HG03060 (cell line): ENCODE measurements around the gene WDR27.
"Not testable (repeated sequence)": the region's sequence is repeated elsewhere in the genome, so short reads cannot be mapped to it uniquely, and the experiment has no call there.

Experiments
- ATAC-seq: cut with Tn5 transposase; IDR thresholded peaks from one replicate; pipeline ENCODE4 v1.9.1; 2021; ENCODE audit warnings: low read depth, moderate number of reproducible peaks; ENCODE audit not compliant: unreplicated experiment

The WDR27 gene

DNA sequence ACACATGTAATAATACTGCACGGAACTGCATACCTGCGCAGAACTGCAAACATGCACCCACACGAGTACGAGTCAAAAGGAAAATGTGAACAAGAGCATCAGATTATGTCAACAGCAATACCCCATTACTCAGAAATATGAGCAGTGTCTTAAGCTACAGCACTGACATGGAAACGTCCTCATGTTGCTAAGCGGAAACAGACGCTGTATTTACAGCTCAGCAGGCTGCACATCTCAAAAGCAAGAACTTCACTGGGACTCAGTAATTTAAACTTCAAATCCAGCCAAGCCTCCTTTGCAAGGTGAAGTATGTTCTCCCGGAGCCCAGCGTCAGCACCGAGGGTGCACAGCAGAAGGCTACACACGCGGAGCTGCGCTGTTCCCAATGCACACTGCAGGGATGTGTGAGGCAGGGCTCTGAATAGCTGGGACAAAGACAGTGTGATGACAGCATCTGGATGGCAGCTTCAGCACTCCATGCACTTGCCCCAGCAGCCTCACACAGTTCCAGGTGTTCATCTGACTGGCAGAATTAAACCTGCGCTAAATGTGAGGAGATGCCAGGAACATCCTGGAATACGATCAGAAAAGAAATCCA is 202.8 kb downstream of the WDR27 start:
- ATAC-seq, result no peak

DNA sequence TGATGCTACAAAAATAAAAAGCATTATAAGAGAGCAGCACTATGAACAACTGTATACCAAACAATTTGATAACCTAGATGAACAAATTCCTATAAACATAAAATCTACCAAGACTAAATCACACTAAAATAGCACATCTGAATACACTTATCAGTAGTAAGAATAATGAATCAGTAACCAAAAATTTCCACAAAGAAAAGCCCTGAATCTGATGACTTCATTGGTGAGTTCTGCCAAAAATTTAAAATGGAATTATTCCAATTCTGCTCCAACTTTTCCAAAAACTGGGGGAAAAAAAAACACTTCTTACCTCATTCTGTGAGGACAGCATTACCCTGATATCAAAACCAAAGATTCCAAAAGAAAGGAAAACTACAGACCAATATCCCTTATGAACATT is 206.2 kb downstream of the WDR27 start:
- no peak for ATAC-seq

DNA sequence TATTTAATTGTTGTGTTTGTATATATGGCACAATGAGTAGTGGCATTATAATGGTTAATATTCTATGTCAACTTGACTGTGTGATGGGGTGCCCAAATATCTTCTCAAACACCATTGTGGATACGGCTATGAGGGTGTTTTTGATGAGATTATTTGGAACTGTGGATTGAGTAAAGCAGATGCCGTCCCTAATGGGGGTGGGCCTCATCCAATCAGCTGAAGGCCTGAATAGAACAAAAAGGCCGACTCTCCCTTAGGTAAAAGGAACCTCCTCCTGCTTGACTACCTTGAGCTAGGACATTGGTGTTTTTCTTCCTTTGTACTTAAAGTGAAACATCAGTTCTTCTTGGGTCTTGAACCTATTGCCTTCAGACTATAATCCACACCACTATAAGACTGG is 207.8 kb downstream of the WDR27 start:
- no peak for ATAC-seq

DNA sequence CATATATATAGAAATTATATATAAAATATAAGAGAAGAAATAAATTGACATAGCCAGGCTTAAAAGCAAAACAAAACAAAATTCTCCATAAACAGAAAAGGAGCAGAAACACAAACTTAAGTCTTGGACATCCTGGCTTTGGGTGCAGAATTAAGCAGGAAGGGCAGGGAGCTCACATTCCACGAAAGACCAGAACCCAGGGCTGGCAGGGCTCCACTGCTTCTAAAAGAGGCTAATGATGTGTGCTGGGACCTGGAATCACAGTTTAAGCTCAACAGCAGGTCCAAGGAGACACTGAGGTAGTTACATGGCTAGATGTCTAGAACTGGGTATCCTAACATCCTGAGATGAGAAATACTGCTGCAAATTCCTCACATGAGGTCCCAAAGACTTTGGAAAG is 210.3 kb downstream of the WDR27 start:
- no peak for ATAC-seq

DNA sequence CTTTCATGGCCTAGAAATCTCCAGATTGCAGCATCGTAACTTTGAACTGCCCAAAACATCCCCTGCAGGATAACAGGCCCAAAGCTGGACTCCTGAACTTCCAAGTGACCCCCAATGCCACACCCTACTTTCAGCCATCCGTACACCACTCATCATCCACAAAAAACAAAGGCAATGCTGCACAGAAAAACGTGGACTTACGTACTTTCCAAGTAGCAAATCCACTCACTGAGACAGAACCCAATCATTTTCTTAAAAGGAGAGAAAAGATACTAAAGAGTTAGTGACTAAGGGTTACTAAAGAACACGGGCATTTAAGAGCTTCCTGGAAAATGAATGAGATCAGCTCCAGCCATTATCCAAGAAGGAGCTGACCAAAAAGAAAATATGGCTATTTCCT is 211.0 kb downstream of the WDR27 start:
- no peak for ATAC-seq

DNA sequence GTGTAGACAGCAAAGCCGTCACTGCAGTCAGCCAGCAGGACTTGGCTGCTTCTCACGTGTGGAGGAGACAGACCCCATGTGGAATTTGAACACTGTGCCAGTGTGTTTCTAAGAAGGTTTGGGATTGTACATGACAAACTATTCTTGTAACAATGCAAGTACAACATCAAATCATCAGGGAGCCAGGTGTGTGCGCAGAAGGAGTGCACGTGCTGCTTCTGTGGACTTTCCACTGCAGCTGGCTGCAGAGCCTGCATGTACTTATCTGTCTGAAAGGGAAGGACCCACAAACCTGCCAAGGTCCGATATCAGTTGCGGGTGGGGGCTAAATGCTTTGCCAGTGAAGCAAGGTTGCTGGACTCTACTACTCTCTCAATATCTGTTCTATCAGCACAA is 211.6 kb downstream of the WDR27 start:
- ATAC-seq, result no peak

DNA sequence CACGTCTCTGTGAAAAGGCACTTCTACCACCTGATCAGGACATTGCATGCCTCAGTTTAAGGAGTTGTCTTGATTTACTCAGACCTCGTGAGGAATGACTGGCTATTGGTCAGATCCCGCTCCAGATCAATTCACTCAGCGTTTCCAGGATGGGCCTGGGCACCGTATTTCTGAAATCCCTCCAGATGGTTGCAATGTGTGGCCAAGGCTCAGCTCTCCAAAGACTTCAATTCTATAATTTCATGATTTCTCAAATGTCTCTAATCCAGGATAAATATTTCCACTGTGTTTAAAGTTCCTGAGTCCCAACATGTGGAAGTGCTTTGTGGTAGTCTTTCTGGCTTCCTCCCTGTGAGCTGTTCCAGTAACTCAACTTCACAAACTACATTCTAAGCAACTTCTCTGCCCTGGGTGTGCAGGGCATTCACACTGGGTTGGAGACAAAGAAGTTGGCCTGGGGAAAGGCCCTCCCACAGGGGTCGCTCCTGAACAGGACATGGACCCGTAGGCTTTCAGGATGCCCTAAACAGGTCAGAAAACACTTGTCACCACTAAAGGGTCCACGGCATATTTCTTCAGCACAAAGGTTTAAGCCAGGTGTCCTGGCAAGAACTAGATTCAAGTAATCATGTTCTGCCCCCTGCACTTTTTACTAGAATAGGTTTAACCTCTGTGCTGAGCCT is 212.1 kb downstream of the WDR27 start:
- ATAC-seq, result no peak

DNA sequence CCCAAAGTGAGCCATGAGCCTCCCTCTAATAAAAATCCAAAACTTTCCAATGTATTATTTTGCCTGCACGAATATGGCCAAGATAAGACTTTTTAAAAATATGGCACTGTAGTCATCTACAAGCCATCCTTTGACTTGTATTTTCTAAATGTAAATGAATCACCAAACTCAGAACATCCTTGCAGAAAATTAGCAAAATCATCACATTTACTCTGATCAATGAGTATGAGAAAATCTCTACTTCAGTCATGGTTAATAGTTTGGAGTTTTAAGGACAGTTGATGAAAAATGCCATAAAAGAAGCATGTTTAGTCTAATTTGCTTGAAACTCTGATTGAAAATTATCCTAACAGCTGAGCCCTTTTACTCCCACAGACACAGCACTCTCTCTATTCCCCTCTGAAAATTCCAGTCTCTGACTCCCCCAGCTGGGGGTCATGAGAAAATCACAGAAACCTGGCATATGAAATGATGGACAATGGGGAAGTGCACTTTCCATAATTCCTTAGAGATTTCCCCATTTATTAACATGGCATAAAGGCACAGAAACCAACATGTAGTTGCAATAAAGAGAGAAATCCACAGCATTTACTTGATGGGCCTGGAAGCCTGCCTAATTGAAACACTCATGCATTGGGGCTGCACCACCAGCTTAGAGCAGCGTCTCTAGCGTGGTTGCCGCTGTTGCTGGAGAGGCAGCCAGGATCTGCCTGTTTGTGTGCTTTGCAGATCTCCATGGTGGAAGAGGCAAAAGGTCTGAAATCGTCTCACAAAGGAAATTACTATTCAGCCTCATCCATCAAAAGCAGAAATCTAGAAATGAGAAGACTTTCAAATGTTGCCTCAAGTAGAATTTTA is 214.0 kb downstream of the WDR27 start:
- ATAC-seq, result no peak

DNA sequence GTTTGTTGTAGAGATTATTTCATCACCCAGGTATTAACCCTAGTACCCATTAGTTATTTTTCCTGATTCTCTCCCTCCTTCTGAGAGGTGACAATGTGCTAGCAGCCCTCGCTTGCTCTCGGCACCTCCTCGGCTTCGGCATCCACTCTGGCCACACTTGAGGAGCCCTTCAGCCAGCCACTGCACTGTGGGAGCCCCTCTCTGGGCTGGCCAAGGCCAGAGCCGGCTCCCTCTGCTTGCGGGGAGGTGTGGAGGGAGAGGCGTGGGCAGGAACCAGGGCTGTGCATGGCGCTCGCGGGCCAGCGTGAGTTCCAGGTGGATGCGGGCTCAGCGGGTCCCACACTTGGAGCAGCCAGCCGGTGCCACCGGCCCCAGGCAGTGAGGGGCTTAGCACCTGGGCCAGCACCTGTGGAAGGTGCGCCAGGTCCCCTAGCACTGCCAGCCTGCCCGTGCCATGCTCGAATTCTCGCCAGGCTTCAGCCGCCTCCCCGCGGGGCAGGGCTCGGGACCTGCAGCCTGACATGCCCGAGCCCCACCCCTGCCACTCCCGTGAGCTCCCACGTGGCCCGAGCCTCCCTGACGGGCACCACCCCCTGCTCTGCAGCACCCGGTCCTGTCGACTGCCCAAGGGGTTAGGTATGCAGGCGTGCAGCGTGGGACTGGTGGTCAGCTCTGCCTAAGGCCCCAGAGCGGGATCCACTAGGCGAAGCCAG is 221.9 kb downstream of the WDR27 start:
- ATAC-seq, result no peak

DNA sequence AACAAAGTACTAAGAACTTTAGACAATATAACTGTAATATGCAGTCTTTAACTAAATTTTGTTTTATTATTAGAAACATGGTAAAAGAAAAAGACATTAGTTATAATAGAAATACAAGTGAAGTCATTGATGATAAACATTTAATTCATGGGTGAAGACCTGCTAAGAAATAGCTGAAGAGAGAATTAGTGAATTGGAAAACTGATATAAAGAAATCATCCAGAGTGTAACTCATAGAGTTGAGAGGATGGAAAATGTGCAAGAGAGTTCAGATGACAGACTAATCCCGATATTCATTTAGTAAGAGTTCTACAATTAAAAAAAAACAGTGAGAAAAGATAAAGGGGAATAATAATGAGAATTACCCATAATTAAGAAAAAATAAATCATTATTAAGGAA is 227.5 kb downstream of the WDR27 start:
- no peak for ATAC-seq

DNA sequence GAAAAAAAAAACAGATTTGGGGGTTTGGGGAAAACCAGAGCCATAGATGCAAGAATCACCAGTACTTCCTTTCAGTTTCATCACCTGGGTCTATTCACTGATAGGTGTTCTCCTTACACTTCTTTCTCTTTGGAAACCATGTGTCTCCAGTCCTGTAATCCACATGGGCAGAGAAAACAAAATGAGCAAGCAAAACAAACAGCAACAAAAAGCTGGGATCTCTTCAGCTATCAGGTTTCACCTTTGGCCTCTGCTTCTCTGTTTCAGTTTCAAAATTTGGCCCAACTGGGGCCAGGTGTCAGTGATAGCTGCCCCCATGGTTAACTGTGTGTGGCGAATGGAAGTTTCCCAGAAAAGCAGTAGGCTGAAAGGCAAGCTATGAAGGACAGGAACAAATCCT is 228.2 kb downstream of the WDR27 start:
- ATAC-seq, result peak; percentile 44

DNA sequence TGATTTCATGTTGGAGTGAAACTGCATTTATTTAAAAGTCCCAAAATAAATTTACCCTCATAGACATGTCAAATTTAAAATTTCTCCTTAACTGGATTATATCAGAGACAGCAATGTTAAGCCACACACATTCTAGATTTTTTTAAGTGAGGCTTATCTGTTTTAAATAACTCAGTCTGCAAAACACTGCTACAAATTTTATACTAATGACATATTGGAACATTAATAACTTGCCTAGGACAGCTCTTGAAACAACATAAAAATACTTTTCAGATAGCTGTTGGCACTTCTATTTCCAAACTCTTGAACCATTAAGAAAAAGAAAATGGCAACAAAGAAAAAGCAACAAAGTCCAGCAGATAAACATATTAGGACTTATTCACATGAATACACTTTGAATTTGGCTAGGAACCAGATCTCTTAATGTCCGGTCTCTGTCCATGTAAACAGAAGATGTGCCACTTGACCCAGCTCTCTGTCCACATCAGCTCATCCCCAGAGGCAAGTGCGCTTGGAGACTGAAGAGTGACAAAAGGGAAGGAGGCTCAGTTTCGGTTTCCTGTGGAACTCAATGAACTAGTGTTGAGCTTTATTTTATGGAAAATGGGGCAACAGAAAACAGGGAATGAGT is 228.9 kb downstream of the WDR27 start:
- no peak for ATAC-seq

DNA sequence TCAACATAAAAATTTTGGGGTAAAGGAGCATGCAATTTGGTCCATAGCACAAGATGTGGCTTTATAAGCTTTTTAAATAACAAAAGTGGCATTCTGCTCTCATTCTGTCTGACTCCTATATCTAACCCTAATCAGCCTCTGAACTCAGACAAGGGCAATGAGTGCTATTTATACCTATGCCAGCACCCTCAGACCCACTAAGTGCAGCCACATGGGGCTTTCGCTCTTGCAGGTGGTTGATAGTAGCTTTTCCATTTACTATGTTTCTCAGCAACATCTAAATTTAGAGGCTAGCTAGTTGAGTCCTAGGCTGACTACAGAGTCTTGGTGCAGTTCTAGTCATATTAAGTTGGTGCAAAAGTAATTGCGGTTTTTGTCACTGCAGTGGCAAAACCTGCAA is 231.0 kb downstream of the WDR27 start:
- no peak for ATAC-seq

DNA sequence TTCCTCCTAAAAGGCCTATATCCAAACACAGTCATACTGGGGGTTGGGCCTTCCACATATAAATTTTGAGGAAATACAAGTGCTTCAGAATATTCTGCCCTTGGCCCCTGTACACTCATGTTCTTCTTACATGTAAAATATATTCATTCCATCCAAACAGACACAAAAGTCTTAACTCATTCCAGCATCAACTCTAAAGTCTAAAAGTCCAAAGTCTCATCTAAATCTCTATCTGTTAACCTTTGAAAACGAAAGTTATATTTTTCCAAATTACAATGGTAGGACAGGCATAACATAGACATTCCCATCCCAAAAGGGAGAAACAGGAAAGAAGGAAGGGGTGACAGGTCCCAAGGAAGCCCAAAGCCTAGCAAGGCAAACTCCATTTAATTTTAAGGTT is 232.8 kb downstream of the WDR27 start:
- no peak for ATAC-seq

DNA sequence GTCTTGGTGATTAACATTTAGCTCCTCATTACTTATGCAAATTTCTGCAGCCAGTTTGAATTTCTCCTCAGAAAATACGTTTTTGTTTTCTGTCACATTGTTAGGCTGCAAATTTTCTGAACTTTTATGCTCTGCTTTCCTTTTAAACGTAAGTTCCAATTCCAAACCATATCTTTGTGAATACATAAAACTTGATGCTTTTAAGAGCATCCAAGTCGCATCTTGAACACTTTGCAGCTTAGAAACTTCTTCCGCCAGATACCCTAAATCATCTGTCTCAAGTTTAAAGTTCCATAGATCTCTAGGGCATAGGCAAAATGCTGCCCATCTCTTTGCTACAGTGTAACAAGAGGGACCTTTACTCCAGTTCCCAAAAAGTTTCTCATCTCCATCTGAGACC is 234.1 kb downstream of the WDR27 start:
- not testable (repeated sequence) for ATAC-seq

DNA sequence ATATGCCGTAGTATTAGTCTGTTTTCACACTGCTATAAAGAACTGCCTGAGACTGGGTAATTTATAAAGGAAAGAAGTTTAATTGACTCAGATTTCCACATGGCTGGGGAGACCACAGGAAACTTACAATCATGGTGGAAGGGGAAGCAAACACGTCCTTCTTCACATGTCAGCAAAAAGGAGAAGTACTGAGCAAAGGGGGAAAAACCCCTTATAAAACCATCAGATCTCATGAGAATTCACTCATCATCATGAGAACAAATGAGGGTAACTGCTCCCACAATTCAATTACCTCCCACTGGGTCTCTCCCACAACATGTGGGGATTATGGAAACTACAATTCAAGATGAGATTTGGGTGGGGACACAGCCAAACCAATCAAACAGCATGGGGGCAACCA is 235.6 kb downstream of the WDR27 start:
- not testable (repeated sequence) for ATAC-seq

DNA sequence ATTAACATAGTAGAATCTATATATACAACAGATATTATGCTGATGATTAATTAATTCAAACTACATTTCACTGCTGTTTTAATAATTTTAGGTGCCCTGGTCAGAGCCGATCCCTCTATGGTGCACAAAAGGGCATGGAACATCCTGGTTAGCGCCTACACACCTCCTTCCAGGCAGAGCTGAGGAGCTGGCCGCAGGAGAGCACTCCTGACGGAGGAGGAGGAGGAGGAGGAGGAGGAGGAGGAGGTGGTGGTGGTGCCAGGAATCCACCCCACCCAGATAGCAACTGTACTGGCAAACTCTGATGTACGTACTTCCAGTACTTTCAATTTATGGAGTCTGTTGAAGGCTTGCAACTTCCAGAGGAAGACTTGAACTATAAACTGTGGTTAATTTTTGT is 244.1 kb downstream of the WDR27 start:
- no peak for ATAC-seq

DNA sequence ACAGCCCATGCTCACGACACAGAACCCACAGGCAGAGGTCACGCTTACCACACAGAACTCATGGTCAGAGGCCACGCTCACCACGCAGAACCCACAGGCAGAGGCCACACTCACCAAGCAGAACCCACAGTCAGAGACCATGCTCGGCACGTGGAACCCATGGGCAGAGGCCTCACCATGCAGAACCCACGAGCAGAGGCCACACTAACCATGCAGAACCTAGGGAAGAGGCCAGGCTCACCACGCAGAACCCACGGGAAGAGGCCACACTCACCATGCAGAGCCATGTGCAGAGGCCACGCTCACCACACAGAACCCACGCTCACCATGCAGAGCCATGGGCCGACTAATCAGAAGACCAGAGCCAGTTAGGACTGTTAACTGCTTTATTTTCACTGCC is 245.0 kb downstream of the WDR27 start:
- no peak for ATAC-seq

DNA sequence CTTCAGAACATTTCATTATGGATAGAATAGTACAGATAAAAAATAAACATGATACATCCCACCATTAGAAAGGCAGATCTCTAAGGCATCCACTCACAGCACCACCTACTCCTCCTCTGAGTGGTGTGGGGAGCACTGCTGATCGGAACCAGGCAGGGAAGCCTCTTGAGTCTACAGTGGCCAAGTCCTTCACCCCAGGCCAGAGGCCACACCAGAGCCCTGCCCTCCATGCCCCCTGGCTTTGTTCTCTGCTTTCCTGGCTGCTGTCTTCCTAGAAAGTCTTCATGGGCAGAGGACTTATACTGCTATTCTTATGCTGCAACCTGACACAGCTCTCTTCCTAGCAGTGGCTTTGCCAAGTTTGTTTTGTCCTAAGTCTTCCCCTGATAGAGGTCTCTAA is 246.4 kb downstream of the WDR27 start:
- ATAC-seq, result no peak

DNA sequence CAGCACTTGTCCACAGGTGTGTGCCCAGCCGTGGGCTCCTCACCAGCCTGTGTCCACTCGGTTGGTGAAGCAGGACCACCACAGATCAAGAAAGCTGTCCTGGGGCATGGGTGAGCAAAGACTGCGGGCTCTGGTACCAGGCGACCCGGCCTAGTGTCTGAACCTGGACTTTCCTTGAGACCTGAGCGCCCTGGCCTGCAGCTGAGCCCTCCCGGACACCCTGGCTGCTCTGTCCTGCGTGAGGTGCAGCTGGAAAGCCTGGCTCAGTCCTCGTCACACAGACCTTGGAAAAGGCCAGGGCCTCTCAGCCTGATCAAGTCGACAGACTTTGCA is 247.0 kb downstream of the WDR27 start:
- no peak for ATAC-seq
